DOHH2 (cell line): ENCODE data around the gene PFDN5.

ENCODE experiments used
- CTCF ChIP-seq: fragments of 200-600 bp; sonication (generic); IDR thresholded peaks from one replicate; pipeline ENCODE4 v1.5.1; 2014; ENCODE audit warnings: antibody characterized with exemption, mild to moderate bottlenecking, low read depth, low read length; ENCODE audit not compliant: poor library complexity, severe bottlenecking
- EZH2phosphoT487 ChIP-seq: fragments of 200-600 bp; sonication (generic); IDR thresholded peaks from 2 replicates; pipeline ENCODE4 v1.6.1; 2017; ENCODE audit warnings: borderline replicate concordance, mild to moderate bottlenecking, antibody characterized with exemption, low read length, moderate library complexity, mixed read lengths

GRCh38 chr12:53300187-53300586, 4.8 kb downstream of the PFDN5 start:
- TF ChIP-seq CTCF (no peak), EZH2phosphoT487 (no peak)
